ENCODE measurements around the gene PAX8.
"Not testable (repeated sequence)": the region's sequence is repeated elsewhere in the genome, so short reads cannot be mapped to it uniquely, and the experiment has no call there.

PAX8 gene

GRCh38 chr2:113297590-113297989 is 18.9 kb upstream of the PAX8 start:
- DNase-seq, result not testable (repeated sequence)

GRCh38 chr2:113291191-113291590 is 12.5 kb upstream of the PAX8 start:
- DNase-seq, result no peak
- intact Hi-C loops (cut with DNase I), result no loop called here

More at GRCh38 chr2:113297590-113297989, 18.9 kb upstream of the PAX8 start:
- intact Hi-C loops (cut with DNase I), result not testable (repeated sequence)

GRCh38 chr2:113288674-113289149 is 10.0 kb upstream of the PAX8 start:
- DNase-seq; intact Hi-C loops (cut with DNase I): not testable (repeated sequence)

GRCh38 chr2:113288117-113288673 is 9.5 kb upstream of the PAX8 start:
- intact Hi-C loops (cut with DNase I); DNase-seq: not testable (repeated sequence)

- DNase-seq, result no peak
These were observed 7.1 kb upstream of the PAX8 start for GRCh38 chr2:113285816-113286215.

GRCh38 chr2:113284999-113285398 is 6.3 kb upstream of the PAX8 start:
- intact Hi-C loops (cut with DNase I); DNase-seq: not testable (repeated sequence)

More at GRCh38 chr2:113285816-113286215, 7.1 kb upstream of the PAX8 start:
- intact Hi-C loops (cut with DNase I), result no loop called here

- intact Hi-C loops (cut with DNase I), result no loop called here
- DNase-seq, result no peak
These were observed 5.8 kb upstream of the PAX8 start for GRCh38 chr2:113284476-113284875.

- intact Hi-C loops (cut with DNase I), result no loop called here
- DNase-seq, result peak in 4 of 10 donors; percentile 16 to 87 (median 52)
These were observed 5.1 kb upstream of the PAX8 start for GRCh38 chr2:113283704-113284284.

- peak in 8 of 10 donors; percentile 20 to 91 (median 40) for DNase-seq
- intact Hi-C loops (cut with DNase I), result no loop called here
These were observed 4.2 kb upstream of the PAX8 start for GRCh38 chr2:113282747-113283533.

GRCh38 chr2:113281910-113282746 is 3.4 kb upstream of the PAX8 start:
- DNase-seq, result no peak
- intact Hi-C loops (cut with DNase I), result no loop called here

- peak in 1 of 10 donors; percentile 76 for DNase-seq
- intact Hi-C loops (cut with DNase I), result no loop called here
These were observed 514 bp downstream of the PAX8 start for GRCh38 chr2:113278073-113278741.

GRCh38 chr2:113277474-113278072 is 1.1 kb downstream of the PAX8 start:
- intact Hi-C loops (cut with DNase I), result no loop called here
- DNase-seq, result peak in 1 of 10 donors; percentile 81

- no peak for DNase-seq
- intact Hi-C loops (cut with DNase I), result no loop called here
These were observed 1.8 kb downstream of the PAX8 start for GRCh38 chr2:113276761-113277425.

GRCh38 chr2:113276216-113276760 is 2.4 kb downstream of the PAX8 start:
- intact Hi-C loops (cut with DNase I), result no loop called here
- DNase-seq, result no peak

- intact Hi-C loops (cut with DNase I), result no loop called here
- no peak for DNase-seq
These were observed 3.0 kb downstream of the PAX8 start for GRCh38 chr2:113275556-113276215.

GRCh38 chr2:113274432-113274831 is 4.3 kb downstream of the PAX8 start:
- intact Hi-C loops (cut with DNase I), result no loop called here
- no peak for DNase-seq

- no peak for DNase-seq
- intact Hi-C loops (cut with DNase I), result no loop called here
These were observed 4.7 kb downstream of the PAX8 start for GRCh38 chr2:113273981-113274380.

- intact Hi-C loops (cut with DNase I), result no loop called here
- no peak for DNase-seq
These were observed 5.6 kb downstream of the PAX8 start for GRCh38 chr2:113273027-113273551.
